Purkinje cell (primary cell): Measurements from ENCODE around the gene POMC. TPM values are rescaled to one million over a fixed set of nuclear protein-coding genes. Genes with fewer than 3 reads are reported as not detected.

Experiments used
- polyA plus RNA-seq: library from polyadenylated mRNA; unstranded; fragments of >200 nt; fragmentation: Nextera tagmentation; gene quantifications from 2 replicates; pipeline ENCODE4 v1.2.1, GENCODE V29; 2014

Gene POMC
- not detected in 2 replicates for polyA plus RNA-seq

GRCh38 chr2:25168256-25169072 lies at the start of gene POMC:
Gene POMC (minus strand): TSS chr2:25168580. CDS start chr2:25164772, 3,808 bp downstream.

Other genes with a start within 250 kb of the POMC start
- 2.8 and 4.7 TPM in 2 replicates for gene ADCY3, start 248.3 kb downstream of the POMC start, polyA plus RNA-seq
- gene DNAJC27, start 196.6 kb downstream of the POMC start, polyA plus RNA-seq, result 17.2 and 26.4 TPM in 2 replicates
- gene EFR3B, start 126.5 kb downstream of the POMC start, polyA plus RNA-seq, result 2.7 and 4.0 TPM in 2 replicates
- gene DNMT3A, start 173.3 kb upstream of the POMC start, polyA plus RNA-seq, result 3.8 and 5.8 TPM in 2 replicates